Measurements from ENCODE around the gene PEX10.

GRCh38 chr1:2408456-2408855 is 3.9 kb downstream of the PEX10 start:
- no peak for TF ChIP-seq POLR2AphosphoS5 (IDR thresholded peaks at IDR 0.05; ENCODE audit: low read depth, low read length)
- TF ChIP-seq POLR2A (IDR thresholded peaks at IDR 0.05; ENCODE audit: low read depth, low read length): no peak
- no peak for TF ChIP-seq TAF1 (IDR thresholded peaks at IDR 0.05; ENCODE audit: low read depth, low read length)
- TF ChIP-seq SPI1 (IDR thresholded peaks at IDR 0.05; ENCODE audit: low read depth, low read length): no peak
- no peak for TF ChIP-seq POU2F2 (IDR thresholded peaks at IDR 0.05; ENCODE audit: low read depth, low read length)
